GM12878 (cell line): ENCODE measurements around the gene TMC6. TPM values are rescaled to one million over a fixed set of nuclear protein-coding genes. Genes with fewer than 3 reads are reported as not detected.
A peak's percentile ranks its signal among the peaks of the same experiment; 100 is the strongest.

ENCODE experiments used
- ATF7 ChIP-seq: fragments of 450-650 bp; IDR thresholded peaks from 2 replicates; pipeline ENCODE4 v1.6.1; 2016; ENCODE audit warnings: low read depth, mild to moderate bottlenecking
- CREM ChIP-seq: IDR thresholded peaks from 2 replicates; pipeline ENCODE4 v1.6.1; 2014; ENCODE audit warnings: antibody characterized with exemption, low read depth
- E2F8 ChIP-seq: fragments of 450-650 bp; IDR thresholded peaks from 2 replicates; pipeline ENCODE4 v1.6.1; 2018; ENCODE audit warnings: mild to moderate bottlenecking, low read depth, moderate library complexity; ENCODE audit not compliant: partially characterized antibody
- ETV6 ChIP-seq, 2 experiments: fragments of 450-650 bp in 1 of 2; IDR thresholded peaks in 1 of 2; conservative IDR thresholded peaks in 1 of 2; 2 replicates each; pipeline ENCODE4 v1.6.1; 2014; ENCODE audit warnings: antibody characterized with exemption in 1 of 2, borderline replicate concordance in 1 of 2, low read depth in 1 of 2, mild to moderate bottlenecking in 1 of 2, moderate library complexity in 1 of 2
- GABPA ChIP-seq: IDR thresholded peaks from 2 replicates; pipeline ENCODE4 v1.6.1; 2014; ENCODE audit warnings: antibody characterized with exemption, low read depth, mild to moderate bottlenecking, inconsistent platforms
- MEF2B ChIP-seq: fragments of 450-650 bp; IDR thresholded peaks from 2 replicates; pipeline ENCODE4 v1.6.1; 2018; ENCODE audit warnings: mild to moderate bottlenecking, moderate library complexity; ENCODE audit not compliant: partially characterized antibody, poor library complexity, severe bottlenecking
- MYB ChIP-seq: fragments of 150-350 bp; IDR thresholded peaks from 2 replicates; pipeline ENCODE4 v1.6.1; 2014; ENCODE audit warnings: mild to moderate bottlenecking, low read depth, low read length, borderline replicate concordance
- MYC ChIP-seq: IDR thresholded peaks from 2 replicates; pipeline ENCODE4 v1.6.1; 2011; ENCODE audit warnings: mild to moderate bottlenecking, low read length, moderate library complexity, inconsistent platforms; ENCODE audit not compliant: insufficient read depth, insufficient replicate concordance, insufficient read length, severe bottlenecking
- NFIC ChIP-seq: IDR thresholded peaks from 2 replicates; pipeline ENCODE4 v1.6.1; 2012; ENCODE audit warnings: low read depth, mild to moderate bottlenecking, inconsistent platforms, low read length, moderate library complexity
- POLR2AphosphoS5 ChIP-seq: IDR thresholded peaks from 2 replicates; pipeline ENCODE4 v1.6.1; 2011; ENCODE audit warnings: mild to moderate bottlenecking, low read length, inconsistent platforms
- POU2F2 ChIP-seq: IDR thresholded peaks from 3 replicates; pipeline ENCODE4 v1.6.1; 2011; ENCODE audit warnings: low read depth, mild to moderate bottlenecking, low read length, borderline replicate concordance
- RBBP5 ChIP-seq: fragments of 200-600 bp; sonication (generic); conservative IDR thresholded peaks from 2 replicates; pipeline ENCODE4 v1.6.1; 2016
- RCOR1 ChIP-seq: conservative IDR thresholded peaks from 2 replicates; pipeline ENCODE4 v1.6.1; 2012; ENCODE audit warnings: low read depth, low read length, improper control_type of control experiment
- RFX5 ChIP-seq: IDR thresholded peaks from 2 replicates; pipeline ENCODE4 v1.6.1; 2011; ENCODE audit warnings: low read depth, low read length, improper control_type of control experiment
- RUNX3 ChIP-seq: IDR thresholded peaks from 2 replicates; pipeline ENCODE4 v1.6.1; 2012; ENCODE audit warnings: low read length, inconsistent platforms
- SIX5 ChIP-seq: IDR thresholded peaks from 2 replicates; pipeline ENCODE4 v1.6.1; 2011; ENCODE audit warnings: mild to moderate bottlenecking, low read depth, low read length, moderate library complexity; ENCODE audit not compliant: severe bottlenecking
- SMC3 ChIP-seq: IDR thresholded peaks from 2 replicates; pipeline ENCODE4 v1.6.1; 2011; ENCODE audit warnings: low read length, improper control_type of control experiment, borderline replicate concordance
- SUPT20H ChIP-seq: IDR thresholded peaks from 2 replicates; pipeline ENCODE4 v1.6.1; 2011; ENCODE audit warnings: low read depth, mild to moderate bottlenecking, low read length, moderate library complexity, borderline replicate concordance; ENCODE audit not compliant: control insufficient read depth
- WRNIP1 ChIP-seq: IDR thresholded peaks from 2 replicates; pipeline ENCODE4 v1.6.1; 2011; ENCODE audit warnings: low read depth, low read length, improper control_type of control experiment, borderline replicate concordance
- ZNF217 ChIP-seq: fragments of 450-650 bp; IDR thresholded peaks from 2 replicates; pipeline ENCODE4 v1.6.1; 2017; ENCODE audit warnings: antibody characterized with exemption, mild to moderate bottlenecking
- polyA plus RNA-seq, 11 experiments: library from polyadenylated mRNA; depleted of rRNA in 4 of 11; unstranded in 6 of 11; stranded (reverse) in 5 of 11; fragments of >200 nt; fragmentation: Nextera tagmentation in 4 of 11; fragmentation: Illumina TruSeq in 1 of 11; extraction: Ambion mirVana in 4 of 11; extraction: Trizol in 1 of 11; gene quantifications; 1 replicate in 1 of 11; 2 replicates in 10 of 11; pipeline versions ENCODE4 v1.2.1 to v1.2.3, GENCODE V29; 2011 to 2016; ENCODE audit warnings: inconsistent platforms in 2 of 11, missing spikeins in 2 of 11, low read depth in 1 of 11
- total RNA-seq, 4 experiments: library from RNA; depleted of rRNA in 3 of 4; stranded (reverse); fragments of >200 nt in 3 of 4; fragmentation: Illumina TruSeq in 1 of 4; extraction: Trizol in 1 of 4; gene quantifications; 2 replicates each; pipeline versions ENCODE4 v1.2.1 to v1.2.3, GENCODE V29; 2013 to 2021
- TF ChIP-seq, protein P1 (sequence below): fragments of 450-650 bp; IDR thresholded peaks from 2 replicates; pipeline ENCODE4 v1.6.1; 2017; ENCODE audit warnings: low read depth, mild to moderate bottlenecking, moderate library complexity
- TF ChIP-seq, protein P2 (sequence below): fragments of 450-650 bp; IDR thresholded peaks from 2 replicates; pipeline ENCODE4 v1.6.1; 2016; ENCODE audit warnings: mild to moderate bottlenecking
- TF ChIP-seq, protein P3 (sequence below): IDR thresholded peaks from 2 replicates; pipeline ENCODE4 v1.6.1; 2012; ENCODE audit warnings: low read depth, low read length, improper control_type of control experiment

Gene TMC6
- total and polyA plus RNA-seq, 10 of the 15 experiments (the other 5 are each of a cell fraction or from before 2014, with no cell fraction given) = 1.9 to 232 (median 60.6) TPM

- peak; percentile 18 for TF ChIP-seq E2F8
- TF ChIP-seq, protein P1, sequence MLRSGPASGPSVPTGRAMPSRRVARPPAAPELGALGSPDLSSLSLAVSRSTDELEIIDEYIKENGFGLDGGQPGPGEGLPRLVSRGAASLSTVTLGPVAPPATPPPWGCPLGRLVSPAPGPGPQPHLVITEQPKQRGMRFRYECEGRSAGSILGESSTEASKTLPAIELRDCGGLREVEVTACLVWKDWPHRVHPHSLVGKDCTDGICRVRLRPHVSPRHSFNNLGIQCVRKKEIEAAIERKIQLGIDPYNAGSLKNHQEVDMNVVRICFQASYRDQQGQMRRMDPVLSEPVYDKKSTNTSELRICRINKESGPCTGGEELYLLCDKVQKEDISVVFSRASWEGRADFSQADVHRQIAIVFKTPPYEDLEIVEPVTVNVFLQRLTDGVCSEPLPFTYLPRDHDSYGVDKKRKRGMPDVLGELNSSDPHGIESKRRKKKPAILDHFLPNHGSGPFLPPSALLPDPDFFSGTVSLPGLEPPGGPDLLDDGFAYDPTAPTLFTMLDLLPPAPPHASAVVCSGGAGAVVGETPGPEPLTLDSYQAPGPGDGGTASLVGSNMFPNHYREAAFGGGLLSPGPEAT = peak; percentile 52
- TF ChIP-seq, protein P2, sequence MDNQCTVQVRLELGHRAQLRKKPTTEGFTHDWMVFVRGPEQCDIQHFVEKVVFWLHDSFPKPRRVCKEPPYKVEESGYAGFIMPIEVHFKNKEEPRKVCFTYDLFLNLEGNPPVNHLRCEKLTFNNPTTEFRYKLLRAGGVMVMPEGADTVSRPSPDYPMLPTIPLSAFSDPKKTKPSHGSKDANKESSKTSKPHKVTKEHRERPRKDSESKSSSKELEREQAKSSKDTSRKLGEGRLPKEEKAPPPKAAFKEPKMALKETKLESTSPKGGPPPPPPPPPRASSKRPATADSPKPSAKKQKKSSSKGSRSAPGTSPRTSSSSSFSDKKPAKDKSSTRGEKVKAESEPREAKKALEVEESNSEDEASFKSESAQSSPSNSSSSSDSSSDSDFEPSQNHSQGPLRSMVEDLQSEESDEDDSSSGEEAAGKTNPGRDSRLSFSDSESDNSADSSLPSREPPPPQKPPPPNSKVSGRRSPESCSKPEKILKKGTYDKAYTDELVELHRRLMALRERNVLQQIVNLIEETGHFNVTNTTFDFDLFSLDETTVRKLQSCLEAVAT = no peak
- TF ChIP-seq RUNX3 = peak; percentile 59
- no peak for TF ChIP-seq SMC3
- no peak for TF ChIP-seq MYC
- no peak for TF ChIP-seq SIX5
- TF ChIP-seq RFX5 = no peak
- TF ChIP-seq MYB = no peak
- no peak for TF ChIP-seq ETV6 (conservative IDR thresholded peaks at IDR 0.05 in 1 of 2, IDR thresholded peaks at IDR 0.05 in 1 of 2; ENCODE audit: borderline replicate concordance in 1 of 2, low read depth in 1 of 2)
- no peak; the same call in 1 of the 2 replicates for TF ChIP-seq NFIC
- no peak for TF ChIP-seq RCOR1
- TF ChIP-seq SUPT20H = no peak
- TF ChIP-seq, protein P3, sequence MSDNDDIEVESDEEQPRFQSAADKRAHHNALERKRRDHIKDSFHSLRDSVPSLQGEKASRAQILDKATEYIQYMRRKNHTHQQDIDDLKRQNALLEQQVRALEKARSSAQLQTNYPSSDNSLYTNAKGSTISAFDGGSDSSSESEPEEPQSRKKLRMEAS = no peak
- no peak for TF ChIP-seq WRNIP1
- peak; percentile 10 for TF ChIP-seq MEF2B
- TF ChIP-seq ATF7 = no peak
- no peak for TF ChIP-seq CREM
- TF ChIP-seq ZNF217 = no peak
- TF ChIP-seq POU2F2 = peak; percentile 23; the same call in 1 of the 3 replicates
- TF ChIP-seq GABPA = no peak
- peak; percentile 90 for TF ChIP-seq POLR2AphosphoS5
- TF ChIP-seq RBBP5 = no peak
Measured at GRCh38 chr17:78174346-78174869, 45.9 kb upstream of the TMC6 start (continued).
